ENCODE results near the gene PLXNA4.

GRCh38 chr7:132625651-132626050, 49.4 kb upstream of the PLXNA4 start:
- TF ChIP-seq, protein P1, sequence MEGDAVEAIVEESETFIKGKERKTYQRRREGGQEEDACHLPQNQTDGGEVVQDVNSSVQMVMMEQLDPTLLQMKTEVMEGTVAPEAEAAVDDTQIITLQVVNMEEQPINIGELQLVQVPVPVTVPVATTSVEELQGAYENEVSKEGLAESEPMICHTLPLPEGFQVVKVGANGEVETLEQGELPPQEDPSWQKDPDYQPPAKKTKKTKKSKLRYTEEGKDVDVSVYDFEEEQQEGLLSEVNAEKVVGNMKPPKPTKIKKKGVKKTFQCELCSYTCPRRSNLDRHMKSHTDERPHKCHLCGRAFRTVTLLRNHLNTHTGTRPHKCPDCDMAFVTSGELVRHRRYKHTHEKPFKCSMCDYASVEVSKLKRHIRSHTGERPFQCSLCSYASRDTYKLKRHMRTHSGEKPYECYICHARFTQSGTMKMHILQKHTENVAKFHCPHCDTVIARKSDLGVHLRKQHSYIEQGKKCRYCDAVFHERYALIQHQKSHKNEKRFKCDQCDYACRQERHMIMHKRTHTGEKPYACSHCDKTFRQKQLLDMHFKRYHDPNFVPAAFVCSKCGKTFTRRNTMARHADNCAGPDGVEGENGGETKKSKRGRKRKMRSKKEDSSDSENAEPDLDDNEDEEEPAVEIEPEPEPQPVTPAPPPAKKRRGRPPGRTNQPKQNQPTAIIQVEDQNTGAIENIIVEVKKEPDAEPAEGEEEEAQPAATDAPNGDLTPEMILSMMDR (IDR thresholded peaks at IDR 0.05), result no peak
- TF ChIP-seq POLR2AphosphoS5 (IDR thresholded peaks at IDR 0.05; ENCODE audit: low read depth, low read length) (no peak), REST (IDR thresholded peaks at IDR 0.05; ENCODE audit: insufficient read depth in 1 of 2, low read depth in 2 of 2, low read length in 1 of 2) (no peak), TCF7L2 (IDR thresholded peaks at IDR 0.05; ENCODE audit: low read depth, low read length) (no peak)

Data from Panc1 (cell line).